Loucy (cell line): ENCODE data around the gene TAF4.

Source experiments
- H2AFZ ChIP-seq: fragments of 200-600 bp; sonication (generic); 2 replicates; pipeline ENCODE4 v1.6.0; 2016; ENCODE audit warnings: antibody characterized with exemption, mild to moderate bottlenecking, low read length, moderate library complexity
- H3F3A ChIP-seq: fragments of 200-600 bp; 2 replicates; pipeline ENCODE4 v1.6.0; 2016; ENCODE audit warnings: antibody characterized with exemption, low read depth, mild to moderate bottlenecking
- H3K27me3 ChIP-seq: fragments of 200-600 bp; sonication (generic); 2 replicates; pipeline ENCODE4 v1.6.1; 2014; ENCODE audit warnings: low read length, mild to moderate bottlenecking; ENCODE audit not compliant: insufficient read depth, poor library complexity, severe bottlenecking
- H3K36me3 ChIP-seq: fragments of 200-600 bp; sonication (generic); 2 replicates; pipeline ENCODE4 v1.6.1; 2016; ENCODE audit warnings: low read length; ENCODE audit not compliant: insufficient read depth
- H3K4me1 ChIP-seq: fragments of 200-600 bp; sonication (generic); 2 replicates; pipeline ENCODE4 v1.5.1; 2014; ENCODE audit warnings: low read length, mild to moderate bottlenecking; ENCODE audit not compliant: insufficient read depth, poor library complexity, severe bottlenecking
- H3K4me2 ChIP-seq: fragments of 200-600 bp; sonication (generic); 2 replicates; pipeline ENCODE4 v1.6.0; 2014; ENCODE audit warnings: antibody characterized with exemption, low read length, low read depth, mild to moderate bottlenecking; ENCODE audit not compliant: poor library complexity, severe bottlenecking
- H3K4me3 ChIP-seq: fragments of 200-600 bp; sonication (generic); 2 replicates; pipeline ENCODE4 v1.5.1; 2014; ENCODE audit warnings: low read length, mild to moderate bottlenecking, mixed read lengths; ENCODE audit not compliant: poor library complexity, severe bottlenecking
- H3K79me2 ChIP-seq: fragments of 200-600 bp; sonication (generic); 2 replicates; pipeline ENCODE4 v1.6.1; 2014; ENCODE audit warnings: low read length; ENCODE audit not compliant: insufficient read depth
- H3K9ac ChIP-seq: fragments of 200-600 bp; sonication (generic); 2 replicates; pipeline ENCODE4 v1.6.0; 2014; ENCODE audit warnings: mild to moderate bottlenecking, low read depth, low read length, moderate library complexity; ENCODE audit not compliant: poor library complexity, severe bottlenecking
- H3K9me2 ChIP-seq: fragments of 200-600 bp; sonication (generic); replicated peaks from 2 replicates; pipeline ENCODE4 v1.6.1; 2016; ENCODE audit warnings: low read depth, low read length, mixed read lengths
- H3K9me3 ChIP-seq: fragments of 200-600 bp; sonication (generic); 2 replicates; pipeline ENCODE4 v1.6.1; 2014; ENCODE audit warnings: mild to moderate bottlenecking, antibody characterized with exemption, low read length, low read depth; ENCODE audit not compliant: insufficient read depth
- H4K20me1 ChIP-seq: fragments of 200-600 bp; sonication (generic); 2 replicates; pipeline ENCODE4 v1.6.0; 2014; ENCODE audit warnings: antibody characterized with exemption, low read length, mild to moderate bottlenecking; ENCODE audit not compliant: insufficient read depth, poor library complexity, severe bottlenecking
- CTCF ChIP-seq: fragments of 200-600 bp; sonication (generic); conservative IDR thresholded peaks from 2 replicates; pipeline ENCODE4 v1.5.1; 2014; ENCODE audit warnings: mild to moderate bottlenecking, antibody characterized with exemption, low read length
- EZH2phosphoT487 ChIP-seq: fragments of 200-600 bp; IDR thresholded peaks from 2 replicates; pipeline ENCODE4 v1.6.1; 2018; ENCODE audit warnings: antibody characterized with exemption, mild to moderate bottlenecking, moderate library complexity, borderline replicate concordance

Gene TAF4

GRCh38 chr20:62059920-62060630 is 5.6 kb downstream of the TAF4 start:
- Histone ChIP-seq H3K79me2 (peaks cover 83% of the 10 kb centered on the region), H3F3A (peaks cover 4% of the 10 kb centered on the region; the same call in 1 of the 2 replicates), H3K4me2 (peak overlapping the region; percentile 93), H4K20me1 (peaks cover 70% of the 10 kb centered on the region), H3K4me1 (peaks cover 46% of the 10 kb centered on the region), H3K9me2 (no peaks in the 10 kb centered on the region), H3K9me3 (no peaks in the 10 kb centered on the region), H3K4me3 (no peak overlapping the region), H3K27me3 (no peaks in the 10 kb centered on the region), H3K9ac (no peak overlapping the region), H3K36me3 (peaks cover 4% of the 10 kb centered on the region; the same call in 1 of the 2 replicates), H2AFZ (no peak overlapping the region)
- TF ChIP-seq EZH2phosphoT487 (no peak), CTCF (no peak)

- H3K4me2 ChIP-seq = peak overlapping the region; percentile 93
- H3K4me1 ChIP-seq = peaks cover 46% of the 10 kb centered on the region
- no peak overlapping the region for H3K9ac ChIP-seq
- H3K4me3 ChIP-seq = no peak overlapping the region
- peaks cover 4% of the 10 kb centered on the region; the same call in 1 of the 2 replicates for H3K36me3 ChIP-seq
- no peaks in the 10 kb centered on the region for H3K27me3 ChIP-seq
- peaks cover 89% of the 10 kb centered on the region for H3K79me2 ChIP-seq
- no peak overlapping the region for H2AFZ ChIP-seq
- no peaks in the 10 kb centered on the region for H3K9me2 ChIP-seq
- TF ChIP-seq EZH2phosphoT487 (no peak), CTCF (no peak)
- H3K9me3 ChIP-seq = no peaks in the 10 kb centered on the region
- H4K20me1 ChIP-seq = peaks cover 76% of the 10 kb centered on the region
- H3F3A ChIP-seq = peaks cover 4% of the 10 kb centered on the region; the same call in 1 of the 2 replicates
Measured at GRCh38 chr20:62059401-62059800, 6.3 kb downstream of the TAF4 start.

- Histone ChIP-seq H3K79me2 (peaks cover 89% of the 10 kb centered on the region), H3K9me2 (no peaks in the 10 kb centered on the region), H3K9me3 (no peaks in the 10 kb centered on the region), H4K20me1 (peaks cover 72% of the 10 kb centered on the region), H3K4me2 (peak overlapping the region; percentile 7), H2AFZ (no peak overlapping the region), H3F3A (peaks cover 3% of the 10 kb centered on the region; the same call in 1 of the 2 replicates), H3K27me3 (no peaks in the 10 kb centered on the region), H3K4me1 (peaks cover 41% of the 10 kb centered on the region), H3K36me3 (peaks cover 4% of the 10 kb centered on the region; the same call in 1 of the 2 replicates), H3K4me3 (no peak overlapping the region), H3K9ac (no peak overlapping the region)
- TF ChIP-seq CTCF (no peak), EZH2phosphoT487 (no peak)
Measured at GRCh38 chr20:62058941-62059340, 6.7 kb downstream of the TAF4 start.
